Fibroblast of lung (primary cell): ENCODE measurements around the gene RIPOR3. TPM values are rescaled to one million over a fixed set of nuclear protein-coding genes. Genes with fewer than 3 reads are reported as not detected.
"Not testable (repeated sequence)": the region's sequence is repeated elsewhere in the genome, so short reads cannot be mapped to it uniquely, and the experiment has no call there.

Source experiments
- DNase-seq, 2 donors: peaks; one replicate each; pipeline versions ENCODE4 v3.0.0 to v3.0.0-alpha.2; 2010; ENCODE audit warnings: low read depth in 2 of 2
- H2AFZ ChIP-seq: 2 replicates; pipeline ENCODE4 v1.5.1; 2012; ENCODE audit warnings: low read length, control low read depth, inconsistent platforms
- H3K27ac ChIP-seq: 2 replicates; pipeline ENCODE4 v1.5.1; 2011; ENCODE audit warnings: low read length, control low read depth; ENCODE audit not compliant: insufficient read depth
- H3K27me3 ChIP-seq: 2 replicates; pipeline ENCODE4 v1.5.1; 2011; ENCODE audit warnings: mild to moderate bottlenecking, low read length; ENCODE audit not compliant: control insufficient read depth, insufficient read depth
- H3K36me3 ChIP-seq: 2 replicates; pipeline ENCODE4 v1.5.1; 2011; ENCODE audit warnings: low read length; ENCODE audit not compliant: control insufficient read depth, insufficient read depth
- H3K4me1 ChIP-seq: 2 replicates; pipeline ENCODE4 v1.5.1; 2011; ENCODE audit warnings: low read length; ENCODE audit not compliant: control insufficient read depth, insufficient read depth; ENCODE audit errors: extremely low read depth
- H3K4me2 ChIP-seq: 2 replicates; pipeline ENCODE4 v1.5.1; 2011; ENCODE audit warnings: low read length, control low read depth; ENCODE audit not compliant: insufficient read depth; ENCODE audit errors: extremely low read depth
- H3K4me3 ChIP-seq, 4 experiments: fragments of 200-600 bp in 1 of 4; sonication (generic) in 1 of 4; replicated peaks in 1 of 4; 2 replicates each; pipeline ENCODE4 v1.5.1; 2011 to 2016; ENCODE audit warnings: low read length in 4 of 4, low read depth in 3 of 4, mild to moderate bottlenecking in 3 of 4, control low read depth in 2 of 4, inconsistent platforms in 1 of 4, mixed read lengths in 1 of 4; ENCODE audit not compliant: insufficient read depth in 1 of 4; ENCODE audit errors: control extremely low read depth in 1 of 4
- H3K79me2 ChIP-seq: 2 replicates; pipeline ENCODE4 v1.5.1; 2012; ENCODE audit warnings: mild to moderate bottlenecking, low read length, inconsistent platforms; ENCODE audit not compliant: control insufficient read depth, insufficient read depth
- H3K9ac ChIP-seq: 2 replicates; pipeline ENCODE4 v1.5.1; 2011; ENCODE audit warnings: mild to moderate bottlenecking, low read length, control low read depth; ENCODE audit not compliant: insufficient read depth
- H3K9me3 ChIP-seq: 2 replicates; pipeline ENCODE4 v1.5.1; 2012; ENCODE audit warnings: low read depth, low read length; ENCODE audit not compliant: control insufficient read depth, insufficient read depth
- H4K20me1 ChIP-seq: 2 replicates; pipeline ENCODE4 v1.5.1; 2011; ENCODE audit warnings: low read length; ENCODE audit not compliant: control insufficient read depth, insufficient read depth; ENCODE audit errors: extremely low read depth
- CTCF ChIP-seq, 2 donors: IDR thresholded peaks in 1 of 2; conservative IDR thresholded peaks in 1 of 2; 1 replicate in 1 of 2; 2 replicates in 1 of 2; pipeline ENCODE4 v1.5.1; 2011 to 2012; ENCODE audit warnings: low read length in 2 of 2, control low read depth in 1 of 2, inconsistent platforms in 1 of 2, low read depth in 1 of 2, mild to moderate bottlenecking in 1 of 2
- EZH2 ChIP-seq: IDR thresholded peaks from 2 replicates; pipeline ENCODE4 v1.5.1; 2012; ENCODE audit warnings: low read length, control low read depth, mild to moderate bottlenecking; ENCODE audit errors: missing control alignments
- polyA plus RNA-seq, 2 donors: library from polyadenylated mRNA; depleted of rRNA in 1 of 2; stranded (reverse) in 1 of 2; unstranded in 1 of 2; fragments of >200 nt; gene quantifications; 2 replicates each; pipeline ENCODE4 v1.2.1, GENCODE V29; 2011 to 2012; ENCODE audit warnings: missing spikeins in 1 of 2
- total RNA-seq: library from RNA; depleted of rRNA; stranded (reverse); fragments of >200 nt; gene quantifications from 2 replicates; pipeline ENCODE4 v1.2.1, GENCODE V29; 2014

RIPOR3 gene
- total and polyA plus RNA-seq, 2 donors (not counting 1 experiment from before 2014, with no cell fraction given) = 2.0 to 4.1 TPM

GRCh38 chr20:50676858-50677257, 14.5 kb downstream of the RIPOR3 start:
- Histone ChIP-seq H4K20me1 (no peaks in the 10 kb centered on the region), H3K27ac (no peak overlapping the region), H2AFZ (no peak overlapping the region), H3K4me1 (no peaks in the 10 kb centered on the region), H3K4me2 (no peak overlapping the region), H3K36me3 (no peaks in the 10 kb centered on the region), H3K4me3 (no peak overlapping the region), H3K27me3 (no peaks in the 10 kb centered on the region), H3K79me2 (no peaks in the 10 kb centered on the region), H3K9me3 (no peaks in the 10 kb centered on the region), H3K9ac (no peak overlapping the region)
- DNase-seq = no peak
- no peak for TF ChIP-seq CTCF (conservative IDR thresholded peaks at IDR 0.05 in 1 of 2, IDR thresholded peaks at IDR 0.05 in 1 of 2; ENCODE audit: low read depth in 1 of 2, low read length in 2 of 2)
- no peak for TF ChIP-seq EZH2

- H2AFZ ChIP-seq, H3K9ac ChIP-seq, H3K27me3 ChIP-seq, H3K36me3 ChIP-seq, H3K4me2 ChIP-seq, H4K20me1 ChIP-seq, H3K9me3 ChIP-seq, H3K4me1 ChIP-seq, H3K4me3 ChIP-seq, DNase-seq, H3K79me2 ChIP-seq, H3K27ac ChIP-seq: not testable (repeated sequence)
Observed at GRCh38 chr20:50676377-50676731, 15.0 kb downstream of the RIPOR3 start.

GRCh38 chr20:50675671-50676376, 15.5 kb downstream of the RIPOR3 start:
- Histone ChIP-seq H3K4me2 (no peak overlapping the region), H3K27ac (no peak overlapping the region), H4K20me1 (no peaks in the 10 kb centered on the region), H2AFZ (no peak overlapping the region), H3K27me3 (no peaks in the 10 kb centered on the region), H3K9ac (no peak overlapping the region), H3K4me1 (no peaks in the 10 kb centered on the region), H3K36me3 (no peaks in the 10 kb centered on the region), H3K9me3 (no peaks in the 10 kb centered on the region), H3K79me2 (no peaks in the 10 kb centered on the region), H3K4me3 (no peak overlapping the region)
- DNase-seq = peak in 1 of 2 donors; percentile 23
- TF ChIP-seq EZH2 (no peak), CTCF (conservative IDR thresholded peaks at IDR 0.05 in 1 of 2, IDR thresholded peaks at IDR 0.05 in 1 of 2; ENCODE audit: low read depth in 1 of 2, low read length in 2 of 2) (no peak)
